ENCODE results near the gene AUTS2. TPM values are rescaled to one million over a fixed set of nuclear protein-coding genes. Genes with fewer than 3 reads are reported as not detected.

AUTS2 gene
- polyA plus RNA-seq, 1 donor (not counting 4 experiments of a cell fraction or from before 2014, with no cell fraction given) = 4.7 TPM

DNA sequence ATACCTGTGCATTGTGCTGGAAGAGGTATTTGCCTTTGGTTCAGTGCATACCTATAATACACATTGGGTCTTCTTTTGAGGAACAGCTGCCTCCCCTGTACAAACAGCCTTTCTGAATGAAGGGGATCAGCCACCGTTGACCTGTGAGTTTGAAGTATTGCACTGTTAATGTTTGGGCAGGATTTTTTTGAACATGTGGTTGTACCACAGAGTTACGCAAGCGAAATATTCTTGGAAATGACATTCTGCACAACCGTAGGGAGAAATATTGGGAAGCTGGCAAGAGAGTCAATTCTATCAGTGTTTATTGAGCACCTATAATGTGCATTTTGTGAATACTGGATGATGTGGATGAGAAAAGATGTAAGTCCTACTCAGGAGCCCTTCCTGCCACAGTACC is 270.6 kb downstream of the AUTS2 start:
- no peaks in the 10 kb centered on the region for H3K9me3 ChIP-seq (ENCODE audit: control insufficient read depth, low read depth, low read length)
- H3K4me3 ChIP-seq (ENCODE audit: control insufficient read depth in 2 of 3, extremely low read depth in 1 of 3, insufficient read depth in 2 of 3, low read depth in 1 of 3, low read length in 3 of 3) = no peak overlapping the region
- FAIRE-seq (no peak), DNase-seq (ENCODE audit: low read depth, low spot score) (no peak)
- H4K20me1 ChIP-seq (ENCODE audit: control insufficient read depth, extremely low read depth, insufficient read depth, low read length) = no peaks in the 10 kb centered on the region
- no peaks in the 10 kb centered on the region for H3K9me1 ChIP-seq (ENCODE audit: control insufficient read depth, extremely low read depth, insufficient read depth, low read length)
- no peak overlapping the region for H3K4me2 ChIP-seq (ENCODE audit: control insufficient read depth, extremely low read depth, insufficient read depth, low read depth, low read length)
- no peaks in the 10 kb centered on the region for H3K27me3 ChIP-seq (ENCODE audit: control insufficient read depth, extremely low read depth, insufficient read depth, low read length)
- peaks cover 23% of the 10 kb centered on the region for H3K4me1 ChIP-seq (ENCODE audit: control insufficient read depth, extremely low read depth, insufficient read depth, low read length)
- no peak overlapping the region for H3K27ac ChIP-seq (ENCODE audit: control insufficient read depth, insufficient read depth, low read length)
- H3K79me2 ChIP-seq (ENCODE audit: control insufficient read depth, insufficient read depth, low read length) = no peaks in the 10 kb centered on the region
- H3K9ac ChIP-seq (ENCODE audit: control insufficient read depth, extremely low read depth, insufficient read depth, low read length) = no peak overlapping the region
- no peak overlapping the region for H2AFZ ChIP-seq (ENCODE audit: control insufficient read depth, low read length)
- dilution Hi-C loops (cut with MboI; ENCODE audit: extremely low pct_ligation_motif_present, low sequenced_read_pairs) = no loop called here
- no peak for TF ChIP-seq EZH2 (IDR thresholded peaks at IDR 0.05; ENCODE audit: low read length)
- no peak for TF ChIP-seq CTCF (optimal IDR thresholded peaks at IDR 0.05 in 1 of 3, IDR thresholded peaks at IDR 0.05 in 1 of 3, conservative IDR thresholded peaks at IDR 0.05 in 1 of 3; ENCODE audit: extremely low read depth in 1 of 3, insufficient read depth in 2 of 3, low read length in 3 of 3)
- H3K36me3 ChIP-seq (ENCODE audit: control insufficient read depth in 2 of 2, extremely low read depth in 1 of 2, insufficient read depth in 2 of 2, low read length in 2 of 2) = no peaks in the 10 kb centered on the region

DNA sequence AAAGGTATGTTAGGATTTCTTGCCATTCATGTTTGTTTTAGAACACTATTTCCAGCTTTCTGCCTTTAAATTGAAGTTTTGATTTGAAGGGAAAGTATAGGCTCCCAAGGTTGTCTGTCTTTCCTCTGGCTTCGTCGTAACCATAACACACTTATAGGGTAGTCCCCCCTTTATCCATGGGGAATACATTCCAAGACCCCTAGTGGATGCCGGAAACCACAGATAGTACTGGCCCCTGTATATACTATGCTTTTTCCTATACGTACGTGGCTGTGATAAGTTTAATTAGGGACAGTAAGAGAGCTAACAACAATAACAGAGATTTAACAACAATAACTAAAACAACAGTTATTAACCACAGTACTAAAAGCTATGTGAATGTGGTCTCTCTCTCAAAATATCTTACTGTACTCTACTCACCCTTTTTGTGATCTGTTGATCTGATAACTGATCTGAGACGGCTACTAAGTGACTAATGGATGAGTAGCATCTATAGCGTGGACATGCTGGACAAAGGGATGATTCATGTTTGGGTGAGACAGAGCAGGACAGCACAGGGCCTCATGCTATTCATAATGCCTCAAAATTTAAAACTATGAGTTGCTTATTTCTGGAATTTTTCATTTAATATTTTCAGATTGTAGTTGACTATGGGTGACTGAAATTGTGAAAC is 273.1 kb downstream of the AUTS2 start:
- Histone ChIP-seq H3K9me1 (ENCODE audit: control insufficient read depth, extremely low read depth, insufficient read depth, low read length) (no peaks in the 10 kb centered on the region), H3K36me3 (ENCODE audit: control insufficient read depth in 2 of 2, extremely low read depth in 1 of 2, insufficient read depth in 2 of 2, low read length in 2 of 2) (no peaks in the 10 kb centered on the region), H4K20me1 (ENCODE audit: control insufficient read depth, extremely low read depth, insufficient read depth, low read length) (no peaks in the 10 kb centered on the region), H3K27ac (ENCODE audit: control insufficient read depth, insufficient read depth, low read length) (peak overlapping the region; percentile 47), H3K27me3 (ENCODE audit: control insufficient read depth, extremely low read depth, insufficient read depth, low read length) (no peaks in the 10 kb centered on the region), H2AFZ (ENCODE audit: control insufficient read depth, low read length) (no peak overlapping the region), H3K4me1 (ENCODE audit: control insufficient read depth, extremely low read depth, insufficient read depth, low read length) (peaks cover 23% of the 10 kb centered on the region), H3K4me2 (ENCODE audit: control insufficient read depth, extremely low read depth, insufficient read depth, low read depth, low read length) (peak overlapping the region; percentile 35), H3K79me2 (ENCODE audit: control insufficient read depth, insufficient read depth, low read length) (no peaks in the 10 kb centered on the region), H3K9me3 (ENCODE audit: control insufficient read depth, low read depth, low read length) (no peaks in the 10 kb centered on the region), H3K9ac (ENCODE audit: control insufficient read depth, extremely low read depth, insufficient read depth, low read length) (no peak overlapping the region), H3K4me3 (ENCODE audit: control insufficient read depth in 2 of 3, extremely low read depth in 1 of 3, insufficient read depth in 2 of 3, low read depth in 1 of 3, low read length in 3 of 3) (no peak overlapping the region)
- TF ChIP-seq EZH2 (IDR thresholded peaks at IDR 0.05; ENCODE audit: low read length) (no peak), CTCF (optimal IDR thresholded peaks at IDR 0.05 in 1 of 3, IDR thresholded peaks at IDR 0.05 in 1 of 3, conservative IDR thresholded peaks at IDR 0.05 in 1 of 3; ENCODE audit: extremely low read depth in 1 of 3, insufficient read depth in 2 of 3, low read length in 3 of 3) (no peak)
- FAIRE-seq (peak; percentile 79), DNase-seq (ENCODE audit: low read depth, low spot score) (peak; percentile 63)
- dilution Hi-C loops (cut with MboI; ENCODE audit: extremely low pct_ligation_motif_present, low sequenced_read_pairs) = no loop called here
